ENCODE measurements around the gene PSMA7.

GRCh38 chr20:62177307-62177706 is 34.1 kb upstream of the PSMA7 start:
- TF ChIP-seq, protein P1, sequence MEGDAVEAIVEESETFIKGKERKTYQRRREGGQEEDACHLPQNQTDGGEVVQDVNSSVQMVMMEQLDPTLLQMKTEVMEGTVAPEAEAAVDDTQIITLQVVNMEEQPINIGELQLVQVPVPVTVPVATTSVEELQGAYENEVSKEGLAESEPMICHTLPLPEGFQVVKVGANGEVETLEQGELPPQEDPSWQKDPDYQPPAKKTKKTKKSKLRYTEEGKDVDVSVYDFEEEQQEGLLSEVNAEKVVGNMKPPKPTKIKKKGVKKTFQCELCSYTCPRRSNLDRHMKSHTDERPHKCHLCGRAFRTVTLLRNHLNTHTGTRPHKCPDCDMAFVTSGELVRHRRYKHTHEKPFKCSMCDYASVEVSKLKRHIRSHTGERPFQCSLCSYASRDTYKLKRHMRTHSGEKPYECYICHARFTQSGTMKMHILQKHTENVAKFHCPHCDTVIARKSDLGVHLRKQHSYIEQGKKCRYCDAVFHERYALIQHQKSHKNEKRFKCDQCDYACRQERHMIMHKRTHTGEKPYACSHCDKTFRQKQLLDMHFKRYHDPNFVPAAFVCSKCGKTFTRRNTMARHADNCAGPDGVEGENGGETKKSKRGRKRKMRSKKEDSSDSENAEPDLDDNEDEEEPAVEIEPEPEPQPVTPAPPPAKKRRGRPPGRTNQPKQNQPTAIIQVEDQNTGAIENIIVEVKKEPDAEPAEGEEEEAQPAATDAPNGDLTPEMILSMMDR (IDR thresholded peaks at IDR 0.05; ENCODE audit: borderline replicate concordance, extremely low read depth, low read length, poor library complexity, severe bottlenecking) = no peak
- no peak for TF ChIP-seq EZH2 (IDR thresholded peaks at IDR 0.05; ENCODE audit: borderline replicate concordance, low read depth, low read length, severe bottlenecking)

Data from DND-41 (cell line).